OCI-M1 (cell line): ENCODE results near the gene GDPD5.

Source experiments
- DNase-seq: peaks from one replicate; lab custom pipeline; 2025; lab: John Stamatoyannopoulos, UW

GDPD5 gene

DNA sequence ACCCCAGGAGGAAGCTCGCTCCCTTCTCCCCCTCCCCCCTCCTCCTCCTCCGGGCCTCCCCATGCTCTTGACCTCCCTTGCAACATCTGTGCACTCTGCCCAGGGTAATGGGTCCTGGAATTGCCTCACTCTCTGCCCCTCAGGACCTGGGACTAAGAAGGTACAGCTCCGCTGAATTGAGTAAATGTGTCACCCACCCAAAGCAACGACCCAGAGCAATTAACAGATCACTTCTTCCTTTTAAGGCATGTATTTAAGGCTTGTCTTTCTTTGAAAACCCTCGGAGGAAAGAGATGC, 15.1 kb downstream of the GDPD5 start:
- no peak for DNase-seq

DNA sequence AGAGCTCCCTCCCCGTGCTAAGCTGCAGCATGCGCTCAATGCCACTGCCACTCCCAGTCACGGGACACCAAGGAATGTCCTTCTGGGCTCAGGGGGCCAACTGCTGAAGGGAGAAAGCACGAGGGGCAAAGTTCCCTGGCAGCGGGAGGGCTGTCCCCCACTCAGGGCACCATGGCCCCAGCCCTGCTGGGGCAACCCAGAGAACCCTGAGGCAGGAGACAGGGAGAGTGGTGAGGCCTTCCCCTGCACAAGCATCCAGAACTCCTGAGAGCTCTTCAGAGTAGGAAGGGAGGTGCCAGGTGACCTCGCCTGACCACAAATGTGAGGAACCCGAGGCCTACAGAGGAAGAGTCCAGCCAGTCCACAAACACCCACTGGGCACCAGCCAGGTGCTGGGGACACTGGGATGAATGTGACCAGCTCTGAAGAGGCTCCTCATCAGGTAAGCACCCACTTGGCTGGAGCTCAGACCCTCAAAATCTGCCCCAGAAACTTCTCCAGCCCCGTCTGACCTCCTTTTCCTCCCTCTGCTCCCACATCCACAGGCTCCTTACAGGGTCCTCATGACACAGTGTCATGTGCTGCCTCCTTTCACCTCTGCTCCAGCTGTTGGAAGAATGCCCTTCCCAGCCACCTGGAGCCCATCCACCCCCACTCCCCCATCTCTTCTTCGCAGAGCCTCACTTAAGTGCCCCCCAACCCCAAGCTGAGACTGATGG, 15.6 kb downstream of the GDPD5 start:
- no peak for DNase-seq

GRCh38 chr11:75509020-75509720, 16.6 kb downstream of the GDPD5 start:
- DNase-seq: peak; percentile 56

- DNase-seq: peak; percentile 93
These were observed 17.6 kb downstream of the GDPD5 start for GRCh38 chr11:75508051-75508561.

GRCh38 chr11:75507571-75507970, 18.2 kb downstream of the GDPD5 start:
- peak; percentile 73 for DNase-seq

DNA sequence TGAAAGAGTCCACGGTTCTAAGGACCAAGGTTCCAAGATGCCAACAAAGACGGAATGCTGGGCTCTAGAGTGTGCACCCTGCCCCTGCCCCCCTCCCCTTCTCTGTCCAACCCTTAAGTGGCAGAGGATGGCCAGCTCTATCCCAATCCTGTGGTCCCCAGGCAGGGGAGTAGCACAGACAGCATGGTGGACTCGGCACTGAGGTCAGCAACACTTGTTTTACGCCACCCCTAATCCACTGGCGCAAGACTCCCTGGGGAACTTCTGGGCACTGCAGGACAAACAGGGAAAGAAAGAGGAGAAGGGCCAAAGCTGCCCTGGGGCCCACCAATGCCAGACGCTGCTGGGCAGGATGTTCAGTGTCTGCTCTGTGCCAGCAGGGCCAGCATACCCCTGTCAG, 18.9 kb downstream of the GDPD5 start:
- no peak for DNase-seq

DNA sequence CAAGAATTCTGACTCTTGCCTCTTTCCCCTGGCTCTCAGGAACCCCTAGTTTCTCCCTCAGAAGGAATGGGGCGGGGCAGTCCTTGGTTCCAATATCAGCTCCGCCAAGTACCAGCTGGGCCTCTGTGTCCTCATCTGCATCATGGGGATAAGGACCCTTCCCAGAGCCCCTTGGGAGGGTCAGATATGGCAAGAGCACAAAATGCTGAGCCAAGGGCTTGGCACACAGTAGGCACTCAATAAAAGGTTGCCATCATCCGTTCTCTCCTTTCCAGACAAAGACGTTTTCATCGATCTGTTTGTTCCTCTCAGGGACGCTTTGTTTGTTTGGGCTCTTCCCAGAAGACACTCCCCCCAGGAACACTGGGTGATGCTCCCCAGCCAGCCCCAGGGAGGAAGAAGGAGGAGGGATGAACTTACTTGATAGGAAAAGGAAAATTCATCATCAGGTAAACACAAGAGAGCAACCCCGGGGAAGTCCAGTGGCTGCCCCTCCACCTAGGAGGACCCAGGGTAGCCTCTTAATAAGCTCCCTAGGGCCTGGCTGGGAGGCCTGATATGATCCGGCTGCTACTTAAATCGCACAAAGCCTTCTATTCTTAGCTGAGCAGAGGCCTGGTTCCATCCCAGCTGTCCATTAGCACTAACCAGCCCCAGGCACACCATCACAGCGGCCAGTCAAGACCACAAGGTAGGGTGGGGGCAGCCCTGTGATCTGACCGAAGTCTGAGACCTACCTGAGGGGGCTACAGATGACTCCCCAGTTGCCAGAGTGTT, 19.6 kb downstream of the GDPD5 start:
- no peak for DNase-seq

DNA sequence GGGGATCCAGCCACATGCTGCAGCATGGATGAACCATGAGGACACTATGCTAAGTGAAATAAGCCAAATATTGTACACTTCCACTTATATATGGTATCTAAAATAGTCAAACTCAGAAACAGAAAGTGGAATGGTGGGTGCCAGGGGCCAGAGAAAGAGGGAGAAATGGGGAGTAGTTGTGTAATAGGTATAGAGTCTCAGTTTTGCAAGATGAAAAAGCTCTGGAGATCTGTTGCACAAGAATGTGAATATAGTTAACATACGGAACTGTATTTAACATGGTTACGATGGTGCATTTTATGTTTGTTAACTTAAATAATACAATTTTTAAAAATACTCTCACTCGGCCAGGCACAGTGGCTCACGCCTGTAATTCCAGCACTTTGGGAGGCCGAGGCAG, 21.2 kb downstream of the GDPD5 start:
- no peak for DNase-seq

- no peak for DNase-seq
These were observed 22.1 kb downstream of the GDPD5 start for GRCh38 chr11:75503531-75504099.

DNA sequence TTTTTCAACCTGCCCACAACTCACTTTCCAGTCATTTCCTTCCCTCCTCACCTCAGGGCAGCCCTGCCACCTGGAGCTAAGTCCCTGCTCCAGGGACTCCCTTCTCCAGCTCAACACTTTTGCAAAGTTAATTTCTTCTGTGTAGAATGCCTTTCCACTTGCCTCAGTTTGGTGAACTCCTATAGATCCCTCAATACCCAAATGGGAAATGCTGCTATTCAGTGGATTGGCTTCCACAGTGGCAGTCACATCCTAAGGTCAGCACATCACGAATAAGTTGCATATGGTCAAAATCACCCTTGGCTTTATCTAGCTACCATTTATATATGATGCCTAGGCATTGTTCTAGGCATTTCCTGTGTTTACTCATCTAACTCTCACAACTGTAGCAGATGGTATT, 23.6 kb downstream of the GDPD5 start:
- DNase-seq: no peak

- no peak for DNase-seq
These were observed 25.0 kb downstream of the GDPD5 start for GRCh38 chr11:75500742-75501141.

GRCh38 chr11:75499423-75500190, 26.1 kb downstream of the GDPD5 start:
- DNase-seq: no peak

- no peak for DNase-seq
These were observed 27.0 kb downstream of the GDPD5 start for GRCh38 chr11:75498556-75499255.

GRCh38 chr11:75497788-75498409, 27.8 kb downstream of the GDPD5 start:
- no peak for DNase-seq

- DNase-seq: peak; percentile 74
These were observed 29.4 kb downstream of the GDPD5 start for GRCh38 chr11:75496305-75496752.

DNA sequence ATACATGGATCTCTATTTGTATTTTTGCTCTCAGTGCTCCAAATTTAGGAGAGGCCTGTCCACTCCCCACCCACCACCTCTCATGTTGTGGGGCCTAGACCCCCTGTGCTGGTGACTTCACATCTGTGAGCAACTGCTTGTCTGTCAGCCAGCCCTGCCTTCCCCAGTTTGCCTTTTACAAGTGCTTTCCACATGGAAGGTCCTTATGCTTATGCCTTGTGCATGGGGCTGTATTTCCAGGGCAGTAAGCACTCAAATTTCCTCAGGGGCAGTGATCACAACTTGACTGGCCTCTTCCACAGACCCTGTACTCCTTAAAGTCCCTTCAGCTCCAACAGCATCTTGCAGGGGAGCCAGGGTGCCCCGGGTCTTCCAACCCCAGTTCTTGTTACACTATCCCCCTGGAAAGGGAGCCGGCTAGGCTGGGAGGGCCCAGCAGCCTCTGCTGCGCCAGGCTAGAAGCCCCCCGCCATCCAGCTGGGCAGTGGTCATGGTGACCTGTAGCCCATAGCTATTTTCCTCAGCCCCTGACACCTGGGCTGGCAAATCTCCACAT, 29.9 kb downstream of the GDPD5 start:
- no peak for DNase-seq

- no peak for DNase-seq
These were observed 32.1 kb downstream of the GDPD5 start for GRCh38 chr11:75493626-75494025.

GRCh38 chr11:75492181-75492820, 33.4 kb downstream of the GDPD5 start:
- DNase-seq: peak; percentile 62

GRCh38 chr11:75491465-75491864, 34.3 kb downstream of the GDPD5 start:
- DNase-seq: no peak
